Transverse colon (tissue), 4 donors: ENCODE measurements around the gene SMPX.
"Not testable (repeated sequence)": the region's sequence is repeated elsewhere in the genome, so short reads cannot be mapped to it uniquely, and the experiment has no call there.

Experiments
- CTCF ChIP-seq, 5 experiments: fragments of 200-600 bp in 3 of 5; fragments of 450-650 bp in 2 of 5; sonication (generic) in 3 of 5; IDR thresholded peaks; 1 replicate in 2 of 5; 2 replicates in 3 of 5; pipeline ENCODE4 v1.5.1; 2016 to 2017; ENCODE audit warnings: antibody characterized with exemption in 5 of 5, inconsistent platforms in 3 of 5, mild to moderate bottlenecking in 2 of 5, moderate library complexity in 1 of 5
- EP300 ChIP-seq: sonication (generic); formaldehyde crosslinking; IDR thresholded peaks from one replicate; pipeline ENCODE4 v1.6.1; 2017; ENCODE audit warnings: antibody characterized with exemption, low read depth
- POLR2A ChIP-seq: fragments of 450-650 bp; IDR thresholded peaks from one replicate; pipeline ENCODE4 v1.6.1; 2016; ENCODE audit warnings: antibody characterized with exemption, mild to moderate bottlenecking, moderate library complexity
- POLR2AphosphoS5 ChIP-seq, 3 donors: sonication (generic); formaldehyde crosslinking; IDR thresholded peaks; one replicate each; pipeline ENCODE4 v1.6.1; 2016; ENCODE audit warnings: antibody characterized with exemption in 3 of 3

GRCh38 chrX:21773036-21773435 is 15.1 kb upstream of the SMPX start:
- not testable (repeated sequence) for TF ChIP-seq CTCF (IDR thresholded peaks at IDR 0.05); POLR2A; EP300; POLR2AphosphoS5 (IDR thresholded peaks at IDR 0.05)
